HG03025 (cell line): ENCODE results near the gene F3.

Source experiments
- ATAC-seq: cut with Tn5 transposase; IDR thresholded peaks from one replicate; pipeline ENCODE4 v1.9.1; 2021; ENCODE audit warnings: mild to moderate bottlenecking, moderate library complexity; ENCODE audit not compliant: unreplicated experiment, low FRiP score

F3 gene

DNA sequence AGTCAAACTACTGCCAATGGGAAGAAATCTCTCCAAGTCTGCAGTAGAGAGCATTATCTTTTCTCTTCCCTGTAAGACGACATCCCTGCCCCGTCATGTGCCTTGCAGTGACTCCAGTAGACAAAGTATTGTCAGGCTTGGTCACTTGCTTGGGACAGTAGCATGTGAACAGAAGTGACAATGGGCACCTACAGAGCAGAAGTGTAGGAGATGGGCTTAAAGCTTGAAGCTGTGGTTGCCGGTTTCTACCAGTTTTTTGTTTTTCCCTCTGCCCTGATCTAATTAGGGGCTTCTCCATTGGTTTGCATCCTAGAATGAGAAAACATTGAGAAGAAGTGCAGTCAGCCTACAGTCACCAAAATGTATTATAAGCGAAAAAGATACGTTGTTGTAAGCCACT lies 12.7 kb downstream of the F3 start:
- no peak for ATAC-seq

DNA sequence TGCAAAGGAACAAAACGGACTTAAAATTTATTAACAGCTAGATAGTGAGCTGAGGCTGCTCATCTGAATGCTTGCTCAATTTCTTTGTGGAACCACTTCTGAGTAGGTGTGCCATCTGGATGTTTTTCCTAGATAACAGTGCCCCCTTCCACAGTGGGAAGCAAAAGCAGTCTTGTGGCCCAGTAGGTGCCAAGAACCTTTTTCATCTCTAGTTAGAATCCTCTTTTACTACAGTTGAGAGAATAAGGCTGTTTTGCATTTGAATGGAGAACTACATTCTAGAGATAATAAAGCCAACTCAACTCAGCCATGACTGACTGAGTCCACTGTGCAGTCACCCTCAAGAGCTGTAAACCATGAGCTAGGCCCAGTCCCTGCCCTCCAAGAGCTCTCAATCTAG lies 13.3 kb downstream of the F3 start:
- no peak for ATAC-seq

DNA sequence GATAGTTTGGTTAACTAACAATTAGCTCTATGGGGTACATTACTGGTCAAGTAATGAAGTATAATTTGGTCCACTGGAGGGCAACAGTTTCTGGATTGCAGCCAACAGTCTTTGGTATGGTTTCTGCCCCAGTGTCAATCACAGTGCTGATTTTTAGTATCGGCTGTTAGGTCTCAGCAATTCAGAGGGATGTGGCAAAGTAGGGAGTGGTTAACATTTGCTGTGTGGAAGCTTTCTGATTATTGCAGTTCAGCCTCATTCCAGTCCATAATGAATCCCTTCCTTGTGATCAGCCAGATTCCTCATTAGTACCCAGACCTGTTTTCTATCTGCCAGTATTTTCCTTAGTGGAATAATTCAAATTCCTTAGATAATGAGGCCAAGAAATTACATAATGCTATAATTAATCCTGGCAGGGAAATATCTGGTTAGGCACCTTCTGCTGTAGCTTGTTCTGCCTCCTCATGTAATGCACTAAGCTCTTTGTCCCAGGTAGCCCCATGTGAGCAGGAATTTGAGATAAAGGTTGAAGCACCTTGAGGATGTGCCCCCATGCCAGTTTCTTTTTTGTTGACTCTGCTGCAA lies 14.0 kb downstream of the F3 start:
- ATAC-seq, result no peak

DNA sequence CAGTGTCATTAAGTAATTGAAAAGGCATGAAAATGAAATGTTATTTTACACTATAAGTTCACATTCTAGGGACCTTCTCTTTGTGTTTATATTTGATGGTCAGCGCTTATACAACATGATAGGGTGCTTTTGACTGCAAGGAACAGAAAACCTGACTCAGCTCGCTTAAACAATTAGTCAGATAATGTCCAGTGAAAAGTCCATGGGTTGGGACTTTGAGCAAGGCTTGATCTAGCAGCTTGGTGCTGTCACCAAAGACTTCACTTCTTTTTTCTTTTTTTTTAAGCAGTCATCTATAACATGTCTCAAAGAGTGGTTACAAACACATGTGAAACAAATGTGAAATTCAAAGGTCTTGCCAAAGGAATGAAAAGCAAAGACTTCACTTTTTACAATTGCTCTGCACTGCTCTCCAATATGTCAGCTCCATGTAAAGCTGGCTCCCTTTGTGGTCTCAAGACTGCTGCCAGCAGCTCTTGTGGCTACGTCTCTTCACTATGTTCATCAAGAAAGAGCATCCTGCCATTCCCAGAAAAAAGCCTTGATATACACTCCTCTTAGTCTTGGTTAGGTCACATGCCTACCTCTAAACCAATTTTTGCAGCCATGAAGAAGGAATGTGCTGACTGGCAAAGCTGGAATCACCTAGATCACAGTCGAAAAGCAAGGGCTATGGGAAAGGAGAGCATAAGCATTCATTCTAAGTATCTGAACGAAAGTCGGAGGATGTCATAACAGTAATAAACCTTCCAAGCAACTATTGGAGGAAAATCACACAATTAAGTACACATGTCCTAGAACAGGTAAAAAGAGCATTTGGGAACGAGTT lies 15.2 kb downstream of the F3 start:
- ATAC-seq, result no peak

DNA sequence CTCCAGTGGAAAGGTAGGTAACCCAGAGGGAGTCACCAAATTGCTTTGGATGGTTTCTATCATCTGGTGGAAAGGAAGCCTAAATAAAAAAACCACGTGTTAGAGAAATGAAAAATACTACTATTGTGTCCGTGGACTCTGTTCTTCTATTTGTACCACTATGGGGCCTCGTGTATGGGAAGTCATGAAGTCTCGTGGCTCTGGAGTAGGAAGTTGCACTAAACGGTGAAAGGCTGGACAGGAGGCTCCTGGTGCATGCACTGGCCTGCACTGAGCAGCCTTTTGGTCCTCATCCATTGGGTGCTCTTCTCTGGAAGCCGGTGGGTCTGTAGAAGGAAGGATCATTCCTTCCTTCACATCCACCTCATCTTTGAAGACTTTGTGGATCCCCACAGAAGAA lies 17.0 kb downstream of the F3 start:
- no peak for ATAC-seq

DNA sequence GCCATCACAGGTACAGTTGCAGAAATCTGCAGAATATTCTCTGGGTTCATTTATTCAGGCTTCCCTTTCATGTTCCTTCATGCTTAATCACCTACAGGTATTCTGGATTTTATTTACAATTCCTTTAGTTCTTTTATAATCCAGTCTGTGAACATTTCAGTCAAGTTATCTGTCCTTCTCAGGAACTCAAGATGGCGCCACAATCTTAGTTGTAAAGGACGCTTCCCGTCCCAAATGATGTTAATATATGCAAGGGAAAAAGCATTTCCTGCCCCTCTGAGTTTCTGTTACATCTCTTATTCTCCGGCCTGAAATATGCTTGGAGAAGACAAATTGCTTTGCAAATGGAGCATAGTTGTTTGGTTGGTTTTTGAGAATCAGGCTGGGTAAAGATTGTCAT lies 19.3 kb downstream of the F3 start:
- no peak for ATAC-seq

DNA sequence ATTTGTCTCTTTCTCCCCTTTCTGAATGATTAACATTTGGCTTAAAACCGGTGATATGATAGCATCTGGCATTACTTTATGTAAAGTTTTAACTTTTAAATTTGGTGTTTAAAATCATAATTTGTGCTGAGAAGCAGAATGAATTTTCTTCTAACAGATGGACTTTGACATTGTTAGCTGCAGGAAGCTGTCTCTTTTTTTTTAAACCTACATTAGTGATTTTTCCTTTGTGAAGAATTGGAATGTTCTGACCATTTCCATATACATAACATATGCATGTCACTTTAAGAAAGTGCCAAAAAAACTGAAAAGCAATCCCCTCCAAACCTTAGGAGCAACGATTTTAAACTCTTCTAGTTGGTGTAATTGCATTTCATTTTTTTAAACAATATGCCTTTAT lies 22.2 kb downstream of the F3 start:
- no peak for ATAC-seq

DNA sequence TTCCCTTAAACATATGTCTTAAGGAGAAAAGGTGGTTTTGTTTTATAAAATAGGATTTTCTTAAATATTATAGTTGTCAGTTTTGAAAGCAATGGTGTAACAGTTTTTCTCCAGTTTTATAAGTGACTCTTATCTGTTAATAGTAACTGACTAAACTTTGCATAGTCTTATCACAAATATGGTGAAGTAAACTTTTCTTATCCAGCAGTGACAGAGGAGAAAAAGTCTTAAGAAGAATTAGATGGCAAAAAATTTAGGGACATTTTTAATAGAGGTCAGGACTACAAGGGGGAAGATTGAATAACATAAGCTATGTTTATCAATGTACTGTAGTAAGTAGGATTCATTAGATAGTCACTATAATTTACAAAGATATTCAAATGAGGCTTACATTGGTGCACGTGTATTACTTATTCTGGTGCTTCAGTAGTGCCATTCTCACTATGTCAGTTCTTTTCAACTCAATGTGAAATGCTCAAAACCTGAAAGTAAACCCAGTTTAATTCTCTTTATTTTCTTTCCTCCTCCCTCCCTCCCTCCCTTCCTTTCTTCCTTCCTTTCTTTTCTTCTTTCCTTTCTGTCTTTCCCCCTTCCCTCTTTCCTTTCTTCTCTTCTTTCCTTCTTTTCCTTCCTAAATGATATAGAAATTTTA lies 26.1 kb downstream of the F3 start:
- no peak for ATAC-seq

DNA sequence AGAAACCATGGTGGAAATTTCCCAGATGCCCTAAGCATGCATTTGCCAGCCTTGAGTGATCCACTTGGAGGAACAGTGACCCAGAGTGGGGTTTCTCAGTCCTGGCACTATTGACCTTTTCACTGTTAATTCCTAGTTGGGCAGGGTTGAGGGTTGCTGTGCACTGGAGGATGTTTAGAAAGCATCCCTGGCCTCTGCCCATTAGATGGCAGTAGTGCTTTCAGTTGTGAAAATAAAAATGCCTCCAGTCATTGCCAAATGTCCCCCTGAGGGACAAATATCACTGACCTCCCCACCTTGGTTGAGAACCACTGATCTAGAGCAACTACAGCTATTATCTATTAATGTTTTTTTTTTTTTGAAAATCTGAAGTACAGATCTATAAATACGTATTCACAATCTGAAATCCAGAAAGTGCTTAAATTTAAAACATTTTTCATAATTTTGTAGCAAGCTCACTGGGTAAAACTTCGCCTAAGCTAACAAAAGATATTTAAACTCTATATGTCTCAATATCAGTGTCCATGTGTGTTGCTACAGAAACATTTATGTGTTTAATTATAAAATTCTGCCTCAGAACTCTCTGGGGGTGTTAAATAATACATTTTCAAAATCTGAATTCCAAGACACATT lies 27.3 kb downstream of the F3 start:
- no peak for ATAC-seq

DNA sequence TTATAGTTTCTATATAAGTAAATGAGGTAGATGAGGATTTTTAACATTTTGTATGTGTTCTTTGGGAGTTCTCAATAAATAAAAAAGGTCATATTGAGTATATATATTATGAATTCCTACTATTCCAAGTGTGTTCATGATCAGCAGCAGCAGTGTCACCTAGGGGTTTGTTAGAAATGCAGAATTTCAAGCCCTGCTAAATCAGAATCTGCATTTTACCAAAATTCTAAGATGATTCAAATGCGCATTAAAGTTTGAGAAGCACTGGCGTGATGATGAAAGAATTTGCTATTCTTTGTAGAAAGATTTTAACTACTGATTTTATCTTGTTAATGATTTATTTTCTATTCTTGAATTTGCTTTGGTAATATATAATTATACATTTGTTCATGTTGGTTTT lies 28.7 kb downstream of the F3 start:
- ATAC-seq, result no peak

DNA sequence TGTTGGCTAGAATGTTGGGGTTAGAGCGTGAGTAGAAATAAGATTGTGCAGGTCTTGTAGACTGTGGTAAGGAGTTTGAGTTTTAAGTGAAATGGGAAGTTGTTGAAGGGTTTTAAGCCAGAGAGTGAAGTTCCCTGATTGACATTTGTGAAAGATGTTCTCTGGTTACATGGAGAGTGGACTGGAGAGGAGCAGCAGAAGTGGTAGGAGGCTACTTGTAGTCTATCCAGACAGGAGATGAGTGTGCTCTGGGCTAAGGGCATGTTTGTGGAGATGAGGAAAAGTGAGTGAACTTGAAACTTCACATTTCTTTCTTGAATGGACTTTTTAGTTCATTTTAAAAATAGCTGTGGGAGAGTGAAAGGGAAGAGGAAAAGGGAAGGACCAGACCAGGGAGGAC lies 37.0 kb downstream of the F3 start:
- no peak for ATAC-seq

DNA sequence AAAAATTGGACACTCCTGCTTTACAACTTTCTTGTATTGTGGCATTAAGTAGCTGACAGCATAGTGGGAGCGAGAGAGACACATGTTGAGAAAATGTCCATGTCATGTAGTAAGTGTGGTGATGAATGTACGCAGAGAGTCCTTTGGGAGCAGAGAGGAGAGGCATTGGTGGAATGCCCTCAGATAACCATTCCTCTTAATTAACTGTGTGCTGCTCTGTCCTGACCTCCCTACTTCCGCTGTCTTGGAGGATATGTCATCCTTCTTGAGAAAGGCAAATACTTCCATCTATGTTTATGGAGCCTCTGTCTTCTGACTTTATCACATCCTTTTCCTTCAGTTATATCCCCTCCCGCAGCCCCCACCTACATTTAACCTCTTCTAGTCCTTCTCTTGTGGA lies 38.4 kb downstream of the F3 start:
- ATAC-seq, result no peak

DNA sequence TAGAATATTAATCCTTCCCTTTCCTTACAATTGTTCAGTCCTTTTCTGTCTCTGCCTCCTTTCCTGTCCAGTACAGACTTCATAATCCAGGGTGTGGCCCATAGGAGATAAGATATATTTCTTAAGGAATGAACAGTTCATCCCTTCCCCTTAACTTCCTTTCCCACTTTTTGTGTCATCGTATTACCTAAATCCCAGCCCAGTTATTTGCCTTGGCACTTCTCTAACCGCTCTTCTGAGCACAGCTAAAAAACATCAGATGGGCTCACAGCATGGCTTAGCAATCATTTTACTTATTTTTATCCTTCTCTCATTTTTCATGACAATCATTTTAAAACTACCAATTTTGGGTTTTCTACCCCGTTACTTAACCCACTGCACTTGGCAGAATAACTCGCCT lies 39.6 kb downstream of the F3 start:
- ATAC-seq, result no peak

DNA sequence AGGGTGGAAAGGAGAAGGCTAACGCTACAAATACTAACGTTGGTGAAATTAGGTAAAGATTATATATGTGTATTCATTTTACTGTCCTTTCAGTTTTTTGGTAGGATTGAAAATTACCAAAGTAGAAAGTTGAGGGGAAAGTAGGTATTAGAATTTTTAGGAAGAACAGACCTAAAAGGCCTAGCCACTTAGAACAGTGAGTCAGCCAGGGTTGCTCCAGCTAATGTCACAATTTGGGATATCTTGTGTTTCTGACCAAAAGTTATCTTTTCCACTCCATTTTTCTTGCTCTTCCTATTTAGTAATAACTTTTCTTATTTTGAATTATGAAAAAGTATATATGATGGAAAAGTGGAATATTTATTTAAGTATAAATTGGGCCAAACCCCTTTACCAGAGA lies 40.1 kb downstream of the F3 start:
- ATAC-seq, result no peak

DNA sequence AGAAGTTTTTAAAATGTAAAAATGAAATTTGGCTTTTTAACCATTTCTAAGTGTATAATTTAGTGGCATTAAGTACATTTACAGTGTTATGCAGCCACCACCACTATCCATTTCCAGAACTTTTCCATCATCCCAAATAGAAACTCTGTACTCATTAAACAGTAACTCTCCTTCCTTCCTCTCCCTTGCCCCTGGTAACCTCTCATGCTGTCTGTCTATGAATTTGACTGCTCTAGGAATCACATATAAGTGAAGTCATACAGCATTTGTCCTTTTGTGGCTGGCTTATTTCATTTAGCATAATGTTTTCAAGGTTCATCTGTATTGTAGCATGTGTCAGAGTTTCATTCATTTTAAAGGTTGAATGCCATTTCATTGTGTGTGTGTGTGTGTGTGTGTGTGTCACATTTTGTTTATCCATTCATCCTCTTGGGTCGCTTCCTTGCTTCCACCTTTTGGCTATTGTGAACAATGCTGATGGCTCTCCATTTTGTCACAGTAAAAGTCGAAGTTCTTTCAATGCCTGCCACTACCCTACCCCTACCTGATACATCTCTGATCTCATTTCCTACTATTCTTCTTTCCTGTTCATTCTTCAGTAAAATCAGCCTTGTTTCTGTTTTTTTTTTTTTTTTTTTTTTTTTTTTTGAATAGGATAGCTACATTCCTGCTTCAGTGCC lies 45.3 kb downstream of the F3 start:
- ATAC-seq, result no peak

DNA sequence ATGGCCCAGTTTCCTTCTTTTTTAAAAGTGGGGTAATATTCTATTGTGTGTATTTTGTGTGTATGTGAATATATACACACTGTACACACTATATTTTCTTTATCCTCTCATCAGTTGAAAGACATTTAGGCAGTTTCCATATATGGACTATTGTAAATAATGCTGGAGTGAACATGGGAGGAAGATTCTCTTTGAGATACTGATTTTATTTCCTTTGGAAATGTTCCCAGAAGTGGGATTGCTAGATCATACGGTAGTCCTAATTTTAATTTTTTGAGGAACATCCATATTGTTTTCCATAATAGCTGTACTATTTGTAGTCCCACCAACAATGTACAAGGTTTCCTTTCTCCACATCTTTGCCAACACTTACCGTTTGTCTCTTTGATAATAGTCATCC lies 51.0 kb downstream of the F3 start:
- no peak for ATAC-seq

DNA sequence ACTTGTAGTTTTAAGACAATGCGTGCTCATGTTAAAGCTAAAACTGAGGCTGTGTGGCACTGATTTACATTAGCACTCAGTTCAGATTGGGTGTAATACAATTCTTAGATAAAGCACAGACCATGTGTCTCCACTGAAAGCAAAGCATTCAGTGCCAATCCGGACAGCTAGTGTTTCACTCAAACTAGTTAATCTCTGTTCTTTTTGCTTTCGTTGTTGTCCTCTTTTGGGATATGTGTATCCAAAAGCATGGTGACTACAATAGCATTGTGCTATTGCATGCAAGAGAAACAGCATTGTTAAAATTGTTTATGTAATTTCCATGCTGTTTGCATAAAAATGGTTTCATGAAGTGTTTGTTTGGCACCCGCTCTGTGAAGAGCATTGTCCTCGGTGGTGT lies 54.6 kb downstream of the F3 start:
- no peak for ATAC-seq

DNA sequence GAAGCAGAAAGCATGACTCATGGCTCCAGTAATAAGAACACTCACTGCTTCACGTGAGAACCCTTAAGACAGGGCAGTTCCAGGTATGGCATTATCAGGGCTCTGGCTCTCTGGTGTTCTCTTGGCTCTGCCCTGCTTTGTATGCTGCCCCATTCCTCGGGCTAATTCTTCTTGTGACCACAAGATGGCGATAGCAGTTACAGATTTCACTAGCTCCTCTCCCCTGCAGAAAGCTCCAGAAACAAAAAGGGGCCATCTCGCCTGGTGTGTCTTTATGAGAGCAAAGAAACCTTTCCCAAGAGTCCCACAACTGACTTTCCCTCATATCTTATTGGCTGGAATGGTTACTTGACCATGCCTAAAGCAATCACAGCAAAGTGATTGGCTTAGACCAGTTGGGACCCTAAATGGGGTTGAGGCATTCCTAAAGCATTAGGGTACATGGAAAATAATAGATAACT lies 60.1 kb downstream of the F3 start:
- peak; percentile 87 for ATAC-seq

DNA sequence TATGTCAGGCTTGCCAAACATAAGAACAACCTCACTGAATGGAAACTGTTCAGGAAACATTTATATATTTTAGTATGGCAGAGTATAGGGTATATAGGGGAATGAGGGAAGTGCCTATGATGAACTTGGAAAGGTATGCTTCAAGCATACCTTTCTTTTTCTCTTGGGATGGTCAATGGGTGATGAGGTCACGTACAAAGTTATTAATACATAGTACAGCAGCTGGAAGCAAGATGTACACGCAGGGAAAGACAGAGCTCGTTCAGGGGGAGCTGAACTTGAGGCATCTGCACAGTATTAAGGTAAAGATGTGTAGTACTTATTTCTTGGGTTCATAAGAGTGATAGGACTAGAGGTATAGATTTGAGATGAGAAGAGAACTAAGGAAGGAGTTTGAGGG lies 61.9 kb downstream of the F3 start:
- no peak for ATAC-seq
